Activated naive CD4-positive, alpha-beta T cell treated with Interleukin-2 at 50 U/mL for 16 hours (primary cell): ENCODE data around the gene MAGI1.

ENCODE experiments used
- DNase-seq: peaks from one replicate; pipeline ENCODE4 v3.0.0-alpha.2; 2020

Gene MAGI1

DNA sequence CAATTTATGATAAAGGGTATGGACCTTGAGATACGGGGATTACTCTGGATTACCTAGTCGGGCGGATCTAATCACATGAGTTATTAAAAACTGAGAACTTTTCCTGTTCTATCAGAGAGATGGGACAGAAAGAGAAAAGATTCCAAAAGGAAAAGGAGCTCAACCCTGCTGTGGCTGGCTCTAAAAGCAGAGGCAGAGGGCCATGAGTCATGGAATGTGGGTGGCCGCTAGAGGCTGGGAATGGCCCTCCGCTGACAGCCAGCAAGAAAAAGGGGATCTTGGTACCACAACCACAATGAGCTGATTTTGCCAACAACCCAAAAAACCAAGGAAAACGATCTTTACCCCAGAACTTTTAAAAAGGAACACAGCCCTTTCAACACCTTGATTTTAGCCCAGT is 210.0 kb downstream of the MAGI1 start:
- DNase-seq, result no peak

GRCh38 chr3:65827076-65827475 is 211.6 kb downstream of the MAGI1 start:
- DNase-seq, result no peak

DNA sequence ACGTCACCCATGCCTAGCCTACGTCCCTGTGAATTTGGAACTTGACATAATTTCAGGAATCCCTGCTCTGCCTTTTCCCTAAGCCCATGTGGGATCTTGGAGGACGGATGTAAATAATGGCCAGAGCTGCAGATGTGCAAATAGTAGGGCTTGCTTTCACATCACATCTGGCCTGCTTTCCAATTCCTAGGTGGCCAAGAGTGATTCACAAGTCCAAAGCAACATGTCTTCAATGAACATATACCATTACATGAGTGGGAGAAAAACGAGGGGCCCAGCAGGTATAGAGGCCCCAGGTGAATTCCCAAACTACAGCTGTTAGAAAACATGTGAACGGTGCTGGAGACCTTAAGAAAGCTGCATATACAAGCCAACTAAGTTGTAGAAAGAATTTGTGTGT is 214.6 kb downstream of the MAGI1 start:
- DNase-seq, result no peak

GRCh38 chr3:65820600-65820999 is 218.1 kb downstream of the MAGI1 start:
- DNase-seq, result no peak

- no peak for DNase-seq
These were observed 218.8 kb downstream of the MAGI1 start for GRCh38 chr3:65819896-65820295.

DNA sequence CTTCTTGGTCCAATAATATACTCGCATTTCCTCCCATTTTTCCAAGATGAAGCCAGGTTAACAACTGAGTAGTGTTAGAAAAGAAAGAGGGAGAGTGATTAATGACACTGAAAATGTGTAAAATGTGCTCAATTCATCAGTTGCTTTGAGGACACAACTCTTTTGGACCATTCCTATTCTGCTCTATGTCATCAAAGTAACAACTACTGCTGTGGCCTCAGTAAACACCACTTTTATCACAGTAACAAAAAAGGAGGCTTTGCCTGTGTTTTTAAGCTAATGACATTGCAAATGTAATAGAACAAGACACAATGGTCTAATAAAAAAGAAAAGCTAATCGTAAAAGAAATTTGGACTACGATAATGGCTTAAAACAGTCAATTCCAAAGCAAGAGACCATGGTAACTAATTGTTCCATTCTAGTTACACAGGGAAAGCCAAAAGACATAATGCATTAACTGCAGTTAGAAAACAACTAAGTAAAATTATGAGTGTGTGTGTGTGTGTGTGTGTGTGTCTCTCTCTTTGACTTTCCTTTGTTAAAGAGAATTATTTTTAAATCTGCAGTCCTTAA is 221.1 kb downstream of the MAGI1 start:
- no peak for DNase-seq

GRCh38 chr3:65816208-65816607 is 222.5 kb downstream of the MAGI1 start:
- no peak for DNase-seq

DNA sequence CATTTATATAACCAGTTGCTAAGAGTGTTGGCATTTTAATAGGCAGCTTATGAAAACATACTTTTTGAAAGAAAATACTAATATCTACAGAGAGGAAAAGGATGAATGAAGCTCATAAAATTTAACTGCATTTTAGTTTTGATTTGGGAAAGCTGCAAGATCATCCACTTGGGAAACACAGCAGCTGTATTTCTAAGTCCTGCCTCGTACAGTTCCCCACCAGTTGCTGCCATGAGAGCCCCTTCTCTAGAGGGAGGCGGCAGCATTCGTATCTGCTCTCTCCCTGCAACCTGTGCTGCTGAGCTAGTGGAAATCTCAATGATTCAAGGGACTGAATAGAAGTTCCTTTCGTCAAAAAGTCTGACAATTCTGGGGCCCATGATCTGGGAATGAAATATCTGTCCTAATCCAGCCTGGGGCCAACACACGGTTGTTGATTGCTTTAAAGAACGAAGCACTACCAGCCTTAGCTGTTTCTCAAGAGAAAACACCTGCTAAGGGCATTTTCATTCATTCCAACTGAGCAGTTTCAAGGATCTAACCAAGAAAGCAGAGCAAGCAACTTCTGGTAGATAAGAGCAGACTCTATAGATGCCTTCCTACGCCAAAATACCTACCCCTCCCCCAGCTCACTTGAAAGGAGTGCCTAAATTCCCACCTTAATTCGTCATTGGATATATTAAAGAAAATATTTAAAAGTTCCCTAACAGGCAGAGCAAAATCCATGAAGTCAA is 223.7 kb downstream of the MAGI1 start:
- no peak for DNase-seq

DNA sequence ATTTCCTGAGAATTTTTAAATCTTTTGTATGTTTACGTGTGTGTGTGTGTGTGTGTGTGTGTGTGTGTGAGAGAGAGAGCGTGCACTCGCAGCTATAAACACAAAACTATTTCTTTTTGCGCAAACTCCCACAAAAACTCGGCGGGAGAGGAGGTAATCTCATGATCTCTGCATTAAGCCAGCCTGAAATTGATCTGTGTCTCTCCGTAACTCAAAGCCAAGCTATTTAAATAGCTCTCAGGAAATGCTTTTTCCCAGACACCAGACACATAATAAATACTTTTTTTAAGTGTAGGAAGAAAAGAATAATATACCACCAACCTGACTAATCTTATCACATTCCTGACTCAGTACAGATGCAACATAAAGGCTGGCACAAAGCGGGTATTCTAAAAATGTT is 226.8 kb downstream of the MAGI1 start:
- DNase-seq, result no peak

DNA sequence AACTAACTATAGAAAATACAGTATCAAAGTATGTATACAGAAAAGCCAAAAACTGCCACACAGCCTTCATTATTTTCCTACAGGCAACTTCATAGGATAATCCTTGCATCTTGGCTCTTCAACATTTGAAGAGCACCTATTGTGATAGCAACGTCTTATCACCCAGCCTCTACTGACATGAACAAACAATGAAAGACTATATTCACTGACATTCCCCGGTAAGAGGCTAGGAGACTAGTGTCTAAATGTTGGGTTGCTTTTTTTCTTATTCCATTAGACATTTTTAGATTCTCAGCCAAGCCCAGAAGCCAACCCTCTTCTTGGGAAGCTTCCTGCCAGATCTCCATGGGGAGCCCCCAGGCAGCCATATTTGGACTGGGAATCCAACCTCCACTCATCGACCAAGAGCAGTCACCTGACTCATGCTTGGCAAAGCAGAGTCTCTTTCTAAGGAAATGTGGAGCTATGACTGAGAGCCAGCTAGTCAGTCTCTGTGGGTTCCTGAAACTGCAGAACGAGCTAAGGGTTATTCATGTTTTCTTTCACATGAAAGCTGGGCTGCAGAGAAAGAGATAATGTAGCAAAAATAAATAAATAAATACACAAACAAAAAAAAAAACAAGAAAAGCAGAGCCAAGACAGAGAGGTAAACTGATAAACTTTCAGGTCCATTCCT is 227.5 kb downstream of the MAGI1 start:
- DNase-seq, result no peak

- DNase-seq, result no peak
These were observed 228.4 kb downstream of the MAGI1 start for GRCh38 chr3:65810302-65810701.

- no peak for DNase-seq
These were observed 229.0 kb downstream of the MAGI1 start for GRCh38 chr3:65809641-65810150.

GRCh38 chr3:65808824-65809223 is 229.9 kb downstream of the MAGI1 start:
- DNase-seq, result no peak

DNA sequence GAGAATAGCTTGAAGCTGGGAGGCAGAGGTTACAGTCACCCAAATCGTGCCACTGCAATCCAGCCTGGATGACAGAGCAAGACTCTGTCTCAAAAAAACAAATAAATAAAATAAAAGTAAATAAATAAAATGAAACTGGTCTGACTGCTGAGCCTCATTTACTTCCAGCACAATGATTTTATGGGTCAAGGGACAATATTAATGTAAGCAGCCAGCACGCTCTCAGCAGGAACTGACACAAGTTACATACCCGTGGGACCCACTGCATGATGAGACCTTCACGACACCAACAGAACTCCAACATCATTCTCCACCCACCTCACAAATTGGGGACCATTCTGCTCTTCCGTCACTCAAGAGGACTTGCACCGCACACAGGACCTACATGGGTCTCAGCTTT is 230.3 kb downstream of the MAGI1 start:
- no peak for DNase-seq

- no peak for DNase-seq
These were observed 231.5 kb downstream of the MAGI1 start for GRCh38 chr3:65807225-65807624.

GRCh38 chr3:65806600-65806999 is 232.1 kb downstream of the MAGI1 start:
- no peak for DNase-seq

DNA sequence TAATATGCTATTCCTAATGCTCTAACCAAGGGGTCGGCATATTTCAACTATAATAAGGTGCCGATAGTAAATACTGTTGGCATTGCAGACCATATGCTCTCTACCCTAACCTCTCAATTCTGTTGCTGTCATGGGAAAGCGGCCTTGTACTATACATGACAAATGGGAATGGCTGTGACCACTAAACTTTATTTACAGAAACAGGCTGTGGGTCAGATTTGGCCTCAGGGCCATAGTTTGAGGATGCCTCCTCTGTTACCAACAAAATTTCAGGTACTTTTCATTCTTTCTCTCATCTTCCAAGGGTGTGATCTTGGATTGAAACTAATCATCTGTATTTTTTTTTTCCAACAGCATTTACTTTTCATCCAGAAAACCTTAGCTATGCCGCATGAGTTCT is 242.0 kb downstream of the MAGI1 start:
- DNase-seq, result no peak

GRCh38 chr3:65795166-65795565 is 243.6 kb downstream of the MAGI1 start:
- DNase-seq, result no peak

DNA sequence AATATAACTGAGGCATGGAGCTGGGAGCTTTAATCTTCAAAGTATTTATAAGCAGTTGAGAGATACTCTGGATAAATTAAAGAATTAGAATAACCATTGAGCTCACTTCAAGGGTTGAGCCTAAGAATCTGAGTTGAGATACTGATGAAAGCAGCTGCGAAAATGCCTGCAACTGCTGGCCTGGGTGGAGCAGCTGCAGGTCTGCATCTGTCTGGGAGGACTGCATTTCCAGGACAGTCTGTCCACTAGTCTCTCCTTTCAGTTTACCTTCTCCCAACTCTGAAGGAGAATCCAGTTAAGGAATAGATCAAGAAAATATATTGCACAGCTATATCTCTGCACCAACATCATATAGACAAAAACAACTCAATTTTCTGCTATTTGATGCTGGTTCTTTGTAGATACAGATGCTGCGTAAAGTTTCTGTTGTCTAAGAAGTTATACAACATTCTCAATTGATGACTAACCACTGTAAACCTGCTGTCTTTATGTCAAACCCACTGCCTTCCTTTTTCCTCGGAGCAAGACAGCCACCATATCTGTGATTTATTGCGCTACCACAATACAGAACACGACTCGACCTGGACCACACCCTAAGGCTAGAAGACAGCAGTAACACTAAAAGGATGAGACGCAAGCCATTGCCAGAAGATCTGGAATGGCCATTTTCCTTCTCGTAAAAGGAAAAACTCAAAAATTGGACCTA is 245.1 kb downstream of the MAGI1 start:
- no peak for DNase-seq

- no peak for DNase-seq
These were observed 250.3 kb downstream of the MAGI1 start for GRCh38 chr3:65788461-65788860.

DNA sequence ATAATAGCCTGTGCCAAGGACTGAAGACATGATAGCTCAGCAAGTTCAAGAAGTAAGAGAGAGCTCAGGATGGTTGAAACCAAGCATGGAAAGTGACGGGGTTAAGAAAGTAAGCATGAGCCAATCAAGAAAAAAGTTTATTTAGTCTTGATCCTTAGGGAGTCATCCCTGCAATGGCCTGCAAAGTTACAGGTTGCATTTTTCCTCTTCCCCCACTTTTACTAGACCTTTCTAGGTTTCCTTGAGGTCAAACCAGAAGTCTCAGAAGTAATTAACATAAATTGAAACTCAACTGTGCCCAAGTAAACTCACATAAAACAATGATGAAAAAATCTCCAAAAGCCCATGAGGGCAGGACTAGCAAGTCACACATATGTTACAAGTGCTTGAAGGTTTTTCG is 250.9 kb downstream of the MAGI1 start:
- no peak for DNase-seq

GRCh38 chr3:65787340-65787739 is 251.4 kb downstream of the MAGI1 start:
- DNase-seq, result no peak

DNA sequence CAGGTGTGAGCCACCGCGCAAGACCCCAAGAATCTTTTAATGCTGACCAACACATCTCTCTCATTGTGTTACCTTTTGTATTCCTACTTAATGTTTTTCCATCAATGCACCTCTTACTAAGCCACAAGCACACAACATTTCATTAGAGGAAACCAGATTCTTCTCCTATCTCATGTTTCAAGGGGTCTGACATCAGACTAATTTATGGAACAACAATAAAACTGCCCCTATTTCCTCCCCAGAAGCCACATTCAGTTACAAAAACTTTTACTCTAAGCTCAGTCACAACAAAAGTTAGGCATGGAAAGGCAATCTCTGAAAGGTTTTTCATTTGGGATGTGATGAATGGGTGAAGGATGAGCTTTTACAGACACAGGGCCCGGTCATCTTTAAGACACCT is 251.8 kb downstream of the MAGI1 start:
- DNase-seq, result no peak
